ENCODE data around the gene TTN.

DNA sequence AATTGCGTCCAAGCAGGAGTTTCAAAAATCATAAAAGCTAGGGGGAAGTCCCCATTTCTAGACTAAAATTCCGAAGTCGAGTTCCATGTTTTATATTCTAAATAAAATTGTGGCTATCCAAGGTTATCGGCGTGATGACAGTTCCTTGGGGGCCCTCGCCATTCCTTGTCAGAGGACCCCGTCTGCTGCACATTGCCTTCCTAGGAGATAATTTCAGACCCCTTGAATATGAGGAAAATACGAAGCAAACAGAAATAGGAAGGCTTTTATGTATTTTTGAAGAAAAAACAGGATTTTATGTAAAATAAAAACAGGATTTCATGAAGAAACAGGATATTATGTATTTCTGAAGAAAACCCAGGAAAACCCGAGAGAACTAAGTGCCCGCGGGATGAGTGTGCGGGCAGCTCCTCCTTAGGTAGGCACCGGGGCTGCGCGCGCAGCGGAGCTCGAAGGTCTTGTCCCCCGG lies 327.4 kb downstream of the TTN start:
- TF ChIP-seq, protein P1, sequence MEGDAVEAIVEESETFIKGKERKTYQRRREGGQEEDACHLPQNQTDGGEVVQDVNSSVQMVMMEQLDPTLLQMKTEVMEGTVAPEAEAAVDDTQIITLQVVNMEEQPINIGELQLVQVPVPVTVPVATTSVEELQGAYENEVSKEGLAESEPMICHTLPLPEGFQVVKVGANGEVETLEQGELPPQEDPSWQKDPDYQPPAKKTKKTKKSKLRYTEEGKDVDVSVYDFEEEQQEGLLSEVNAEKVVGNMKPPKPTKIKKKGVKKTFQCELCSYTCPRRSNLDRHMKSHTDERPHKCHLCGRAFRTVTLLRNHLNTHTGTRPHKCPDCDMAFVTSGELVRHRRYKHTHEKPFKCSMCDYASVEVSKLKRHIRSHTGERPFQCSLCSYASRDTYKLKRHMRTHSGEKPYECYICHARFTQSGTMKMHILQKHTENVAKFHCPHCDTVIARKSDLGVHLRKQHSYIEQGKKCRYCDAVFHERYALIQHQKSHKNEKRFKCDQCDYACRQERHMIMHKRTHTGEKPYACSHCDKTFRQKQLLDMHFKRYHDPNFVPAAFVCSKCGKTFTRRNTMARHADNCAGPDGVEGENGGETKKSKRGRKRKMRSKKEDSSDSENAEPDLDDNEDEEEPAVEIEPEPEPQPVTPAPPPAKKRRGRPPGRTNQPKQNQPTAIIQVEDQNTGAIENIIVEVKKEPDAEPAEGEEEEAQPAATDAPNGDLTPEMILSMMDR (conservative IDR thresholded peaks at IDR 0.05; ENCODE audit: low read depth, low read length), result no peak
- TF ChIP-seq, protein P2, sequence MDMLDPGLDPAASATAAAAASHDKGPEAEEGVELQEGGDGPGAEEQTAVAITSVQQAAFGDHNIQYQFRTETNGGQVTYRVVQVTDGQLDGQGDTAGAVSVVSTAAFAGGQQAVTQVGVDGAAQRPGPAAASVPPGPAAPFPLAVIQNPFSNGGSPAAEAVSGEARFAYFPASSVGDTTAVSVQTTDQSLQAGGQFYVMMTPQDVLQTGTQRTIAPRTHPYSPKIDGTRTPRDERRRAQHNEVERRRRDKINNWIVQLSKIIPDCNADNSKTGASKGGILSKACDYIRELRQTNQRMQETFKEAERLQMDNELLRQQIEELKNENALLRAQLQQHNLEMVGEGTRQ (IDR thresholded peaks at IDR 0.05; ENCODE audit: low read depth, low read length), result no peak

Measured in IMR-90 (cell line).